T-helper 1 cell treated with Interleukin-12 subunit alpha and Interleukin-12 subunit beta and Interleukin-4 antibody, amounts not matched to agents 30 ng/mL and 1 ng/mL, for 36 hours (primary cell): ENCODE data around the gene ENTPD1. TPM values are rescaled to one million over a fixed set of nuclear protein-coding genes. Genes with fewer than 3 reads are reported as not detected.
"Not testable (repeated sequence)": the region's sequence is repeated elsewhere in the genome, so short reads cannot be mapped to it uniquely, and the experiment has no call there.

Source experiments
- intact Hi-C: fragments of 100-400 bp; cut with micrococcal nuclease; formaldehyde crosslinking; loops from one replicate; pipeline ENCODE4 v1.15.1; 2024
- total RNA-seq: library from RNA; stranded (reverse); gene quantifications from 2 replicates; pipeline ENCODE4 v1.2.3, GENCODE V29; 2022

ENTPD1 gene
- total RNA-seq, 1 donor from 2014 or later = 47.1 TPM

GRCh38 chr10:95792211-95792780 lies 36.3 kb downstream of the ENTPD1 start:
- intact Hi-C loops = no loop called here

- intact Hi-C loops = loop anchor here (1.0 kb wide), 1 partner anchor 72 kb away; no protein-coding TSS in a partner anchor
These were observed 36.9 kb downstream of the ENTPD1 start for GRCh38 chr10:95792874-95793285.

- intact Hi-C loops = loop anchor here (1.0 kb wide), 1 partner anchor 72 kb away; no protein-coding TSS in a partner anchor
These were observed 37.6 kb downstream of the ENTPD1 start for GRCh38 chr10:95793401-95794045.

- intact Hi-C loops = no loop called here
These were observed 38.2 kb downstream of the ENTPD1 start for GRCh38 chr10:95794195-95794594.

- intact Hi-C loops = loop anchor here (1.0 kb wide), 1 partner anchor 9 kb away; no protein-coding TSS in a partner anchor
These were observed 39.6 kb downstream of the ENTPD1 start for GRCh38 chr10:95795602-95796001.

- intact Hi-C loops = loop anchor here (1.0 kb wide), 1 partner anchor 10 kb away; no protein-coding TSS in a partner anchor
These were observed 40.5 kb downstream of the ENTPD1 start for GRCh38 chr10:95796504-95796903.

GRCh38 chr10:95798096-95798855 lies 42.3 kb downstream of the ENTPD1 start:
- intact Hi-C loops = no loop called here

- intact Hi-C loops = not testable (repeated sequence)
These were observed 44.3 kb downstream of the ENTPD1 start for GRCh38 chr10:95800286-95800685.

GRCh38 chr10:95806687-95807380 lies 50.9 kb downstream of the ENTPD1 start:
- intact Hi-C loops = not testable (repeated sequence)

GRCh38 chr10:95808705-95809308 lies 52.8 kb downstream of the ENTPD1 start:
- intact Hi-C loops = not testable (repeated sequence)

- intact Hi-C loops = no loop called here
These were observed 53.6 kb downstream of the ENTPD1 start for GRCh38 chr10:95809370-95810197.

GRCh38 chr10:95810198-95810976 lies 54.4 kb downstream of the ENTPD1 start:
- intact Hi-C loops = no loop called here

GRCh38 chr10:95813054-95813685 lies 57.2 kb downstream of the ENTPD1 start:
- intact Hi-C loops = no loop called here

GRCh38 chr10:95814011-95814727 lies 58.2 kb downstream of the ENTPD1 start:
- intact Hi-C loops = no loop called here

- intact Hi-C loops = no loop called here
These were observed 59.2 kb downstream of the ENTPD1 start for GRCh38 chr10:95815133-95815532.

GRCh38 chr10:95815701-95816240 lies 59.8 kb downstream of the ENTPD1 start:
- intact Hi-C loops = no loop called here

GRCh38 chr10:95818010-95818409 lies 62.0 kb downstream of the ENTPD1 start:
- intact Hi-C loops = loop anchor here (2.0 kb wide), 1 partner anchor 31 kb away; no protein-coding TSS in a partner anchor

GRCh38 chr10:95818668-95819067 lies 62.7 kb downstream of the ENTPD1 start:
- intact Hi-C loops = loop anchor here (2.0 kb wide), 1 partner anchor 32 kb away; no protein-coding TSS in a partner anchor
